SHP77 treated with DMSO at 0.1 percent for 48 hours (cell line): ENCODE measurements around the gene SLC7A1.

Experiments used
- DNase-seq: peaks from one replicate; lab custom pipeline; 2025; lab: John Stamatoyannopoulos, UW

The SLC7A1 gene

GRCh38 chr13:29487466-29488454 lies 107.7 kb downstream of the SLC7A1 start:
- DNase-seq = no peak

DNA sequence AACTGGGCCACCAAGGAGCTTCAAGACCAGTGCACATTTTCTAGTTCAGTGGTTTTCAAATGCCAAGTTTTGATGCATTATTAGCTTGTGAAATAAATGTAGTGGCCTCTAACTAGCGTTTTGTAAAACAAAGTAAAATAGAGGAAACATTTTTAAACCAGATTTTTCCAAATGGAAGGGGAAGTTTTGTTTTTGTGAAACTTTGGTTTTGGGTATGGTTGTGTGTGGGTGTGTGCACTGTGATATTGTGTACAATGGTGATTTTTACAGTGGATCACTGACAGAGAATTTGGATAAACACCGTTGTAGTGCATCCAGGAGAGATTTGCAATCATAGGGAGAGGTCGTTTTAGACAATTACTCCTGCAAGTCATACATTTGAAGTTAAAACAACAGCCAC lies 108.9 kb downstream of the SLC7A1 start:
- no peak for DNase-seq

DNA sequence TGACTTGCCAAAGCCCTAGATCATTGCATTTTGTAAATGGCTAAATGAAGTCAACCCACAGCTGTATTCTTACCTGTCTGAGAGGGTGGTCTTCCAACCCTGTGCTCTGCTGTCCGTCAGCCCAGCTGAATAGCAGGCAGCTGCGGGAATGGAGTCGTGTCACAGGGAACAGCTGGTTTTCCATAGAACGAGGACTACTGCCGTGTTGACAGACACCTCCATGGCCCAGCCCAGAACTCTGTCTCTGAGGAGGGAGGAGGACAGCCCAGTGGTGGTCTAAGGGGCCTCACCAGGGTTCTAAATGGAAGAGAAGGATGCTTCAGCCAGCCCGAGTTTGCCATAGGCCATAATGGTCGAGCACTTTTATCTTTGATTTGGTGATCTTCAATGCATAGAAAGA lies 110.7 kb downstream of the SLC7A1 start:
- no peak for DNase-seq

GRCh38 chr13:29484236-29484635 lies 111.3 kb downstream of the SLC7A1 start:
- DNase-seq = no peak

- no peak for DNase-seq
These were observed 111.9 kb downstream of the SLC7A1 start for GRCh38 chr13:29483623-29484022.

- no peak for DNase-seq
These were observed 112.3 kb downstream of the SLC7A1 start for GRCh38 chr13:29483211-29483610.

DNA sequence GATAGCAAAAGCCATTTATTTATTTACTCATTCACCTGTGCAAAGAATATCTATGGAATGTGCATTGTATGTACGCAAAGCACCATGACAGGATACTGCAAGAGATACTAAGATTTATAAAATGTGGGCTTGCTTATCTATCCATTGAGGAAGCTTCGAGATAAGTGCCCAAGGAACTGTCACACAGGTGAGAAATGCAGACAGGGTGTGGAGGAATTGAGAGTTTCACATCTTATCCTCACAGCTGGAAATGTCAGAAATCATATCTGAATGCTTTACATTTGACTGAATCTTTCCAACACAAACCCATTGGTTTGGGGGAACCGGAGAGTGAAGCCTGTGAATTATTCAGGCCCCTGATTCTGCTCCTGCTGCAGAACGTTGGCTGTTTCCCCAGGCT lies 113.0 kb downstream of the SLC7A1 start:
- no peak for DNase-seq

DNA sequence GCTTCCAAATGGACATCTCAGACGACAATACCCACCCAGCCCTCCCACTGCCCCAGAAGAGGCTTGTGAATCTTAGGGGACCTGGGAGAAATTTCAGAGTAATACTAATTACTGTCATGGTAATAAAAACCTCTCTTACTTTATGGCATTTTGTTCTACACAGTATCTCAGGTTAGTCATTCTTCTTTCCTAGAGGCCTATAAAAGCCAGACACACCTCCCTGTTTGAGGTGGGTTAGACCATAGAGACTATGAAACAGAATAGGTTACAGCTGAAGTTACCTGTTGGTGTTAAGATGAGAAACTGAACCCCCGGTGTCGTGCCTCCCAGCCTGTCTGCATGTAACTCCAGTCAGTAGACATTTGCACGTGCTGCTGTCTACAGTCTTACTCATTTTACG lies 113.9 kb downstream of the SLC7A1 start:
- no peak for DNase-seq

DNA sequence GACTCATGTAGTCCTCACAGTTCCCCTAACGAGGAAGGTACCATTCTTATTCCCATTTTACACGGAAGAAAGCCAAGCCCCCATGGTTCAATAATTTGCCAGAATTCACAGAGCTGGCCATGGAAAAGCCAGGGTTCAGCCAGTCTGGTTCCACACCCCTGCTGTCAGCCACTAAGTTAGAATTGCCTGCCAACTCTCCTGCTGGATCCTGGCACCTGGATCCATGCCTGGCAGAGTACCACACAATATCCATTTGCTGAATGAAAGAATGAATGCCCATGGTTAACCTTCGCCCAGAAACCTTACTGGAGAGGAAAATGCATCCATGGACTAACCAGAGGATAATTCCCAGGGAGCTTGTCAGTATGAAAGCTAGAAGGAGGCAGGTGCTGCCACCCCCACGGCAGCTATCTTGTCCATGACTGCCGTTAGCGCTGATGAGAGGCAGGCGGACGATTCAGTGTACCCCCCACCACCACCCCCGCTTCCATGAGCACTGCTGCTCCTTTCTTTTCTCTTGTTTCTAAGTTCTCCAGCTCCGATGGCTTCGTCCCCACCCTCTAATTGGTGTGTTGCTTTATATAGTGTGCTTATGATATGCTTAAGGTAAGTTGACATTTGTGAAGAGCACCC lies 114.5 kb downstream of the SLC7A1 start:
- no peak for DNase-seq

DNA sequence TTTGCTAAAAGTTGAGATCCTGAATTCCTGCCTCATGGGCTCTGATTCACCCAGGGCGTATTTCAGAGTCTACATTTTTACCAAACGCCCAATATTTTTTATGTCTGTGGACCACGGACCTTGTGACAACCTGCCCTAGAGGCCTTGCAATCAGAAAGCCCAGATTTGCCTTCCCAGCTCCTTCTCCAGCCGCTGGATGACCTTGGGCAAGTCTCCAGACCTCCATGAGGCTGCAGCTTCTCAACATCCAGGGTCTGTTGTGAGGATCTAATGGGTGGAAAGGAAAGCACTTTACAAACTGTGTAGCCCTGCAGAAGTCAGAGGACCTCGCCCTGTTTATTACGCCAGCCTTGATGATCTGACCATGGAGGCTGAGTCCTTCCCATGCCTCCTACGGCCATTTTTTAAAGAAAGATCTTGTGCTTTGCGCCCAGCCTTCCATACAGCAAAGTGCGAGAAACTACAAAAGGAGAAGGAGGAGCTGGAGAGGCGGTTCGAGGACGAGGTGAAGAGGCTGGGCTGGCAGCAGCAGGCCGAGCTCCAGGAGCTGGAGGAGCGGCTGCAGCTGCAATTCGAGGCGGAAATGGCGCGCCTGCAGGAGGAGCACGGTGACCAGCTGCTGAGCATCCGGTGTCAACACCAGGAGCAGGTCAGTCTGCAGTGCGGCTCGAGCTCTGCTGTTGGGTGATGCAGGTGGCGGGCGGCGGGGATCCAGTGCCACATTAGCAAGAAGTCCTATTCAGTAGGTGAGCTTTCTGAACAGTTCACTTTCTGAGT lies 115.6 kb downstream of the SLC7A1 start:
- DNase-seq = peak; percentile 48

DNA sequence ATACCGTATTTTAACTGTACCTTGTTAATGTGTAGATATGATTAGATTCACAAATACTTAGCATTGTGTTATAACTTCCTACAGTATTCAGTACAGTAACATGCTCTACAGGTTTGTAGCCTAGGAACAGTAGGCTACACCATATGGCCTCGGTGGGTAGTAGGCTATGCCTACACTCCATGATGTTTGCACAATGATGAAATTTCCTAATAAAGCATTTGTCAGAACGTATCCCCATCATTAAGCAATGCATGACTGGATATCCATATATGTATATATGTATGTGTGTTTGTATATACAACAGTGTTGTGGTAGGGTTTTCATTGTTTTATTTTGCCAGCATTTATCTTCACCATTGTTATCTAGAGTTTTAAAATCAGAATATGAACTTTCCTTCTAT lies 119.4 kb downstream of the SLC7A1 start:
- DNase-seq = no peak

- DNase-seq = no peak
These were observed 120.5 kb downstream of the SLC7A1 start for GRCh38 chr13:29474991-29475390.

DNA sequence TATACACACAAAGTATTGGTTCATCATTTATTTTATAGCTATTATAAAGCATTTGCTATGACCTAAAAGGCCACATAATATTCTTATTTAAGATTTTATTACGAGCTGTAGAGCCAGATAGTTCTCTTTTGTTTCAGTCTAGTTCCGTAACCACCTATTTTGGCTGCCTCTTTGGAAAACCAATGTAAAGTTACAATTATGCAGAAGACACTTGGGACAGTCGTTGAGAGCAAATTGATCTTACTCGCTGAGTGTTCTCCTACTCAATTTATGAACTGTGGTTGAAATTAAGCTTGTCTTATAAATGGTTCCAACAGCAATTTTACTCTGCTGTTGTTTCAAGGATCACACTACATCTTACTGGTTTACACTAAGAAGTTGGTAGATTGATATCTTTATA lies 122.3 kb downstream of the SLC7A1 start:
- no peak for DNase-seq

GRCh38 chr13:29472332-29472961 lies 123.0 kb downstream of the SLC7A1 start:
- DNase-seq = peak; percentile 34

- DNase-seq = no peak
These were observed 123.9 kb downstream of the SLC7A1 start for GRCh38 chr13:29471551-29471950.

- DNase-seq = no peak
These were observed 129.7 kb downstream of the SLC7A1 start for GRCh38 chr13:29465741-29466293.

DNA sequence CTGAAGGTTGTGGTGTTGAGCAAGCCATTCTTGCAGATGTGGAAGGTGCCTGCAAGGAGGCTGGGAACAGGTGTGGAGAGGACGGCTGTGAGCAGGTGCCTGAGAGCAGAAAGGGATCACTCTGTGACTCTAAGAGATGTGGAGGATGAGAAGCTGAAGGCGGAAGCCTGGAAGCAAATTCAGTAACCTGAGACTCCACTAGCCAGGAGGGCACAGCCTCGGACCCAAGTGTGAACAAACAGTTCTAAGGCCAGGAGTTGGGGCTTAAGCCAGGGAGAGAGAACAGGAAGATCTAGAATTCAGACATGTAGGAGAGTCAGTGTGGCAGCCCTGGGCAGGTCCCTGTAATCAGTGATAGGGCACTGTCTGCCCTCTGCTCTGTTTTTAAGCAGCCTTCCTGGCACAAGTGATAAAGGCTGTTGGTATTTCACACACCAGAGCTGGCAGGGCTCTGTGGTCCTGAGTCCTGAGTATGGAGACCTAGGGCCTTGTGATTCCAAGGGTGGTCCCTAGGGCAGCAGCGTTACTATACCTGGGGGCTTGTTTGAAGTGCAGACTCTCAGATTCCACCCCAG lies 131.3 kb downstream of the SLC7A1 start:
- no peak for DNase-seq

DNA sequence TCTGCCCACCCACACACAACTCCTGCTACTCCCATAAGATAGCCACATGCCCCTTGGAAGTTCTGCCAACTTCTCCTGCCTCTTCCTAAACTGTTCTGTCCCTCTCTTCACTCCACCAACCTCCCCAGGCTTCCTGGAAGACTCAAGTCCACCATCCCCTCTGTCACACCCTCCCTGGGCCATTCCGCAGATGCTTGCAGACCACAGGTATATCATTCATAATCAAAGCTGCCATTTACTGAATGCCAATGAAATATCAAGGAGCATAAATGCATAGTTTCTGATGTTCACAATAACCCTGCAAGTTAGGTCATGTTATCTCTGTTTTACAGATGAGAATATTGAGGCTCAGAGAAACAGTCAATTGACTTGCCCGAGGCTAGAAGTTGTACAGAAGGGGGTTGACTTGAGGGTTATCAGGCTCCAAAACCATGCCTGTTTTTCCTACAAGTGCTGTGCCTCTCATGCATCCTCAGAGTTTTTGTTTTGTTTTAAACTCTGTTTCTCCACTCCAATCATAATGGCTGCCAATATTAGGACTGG lies 135.6 kb downstream of the SLC7A1 start:
- DNase-seq = no peak
